ENCODE data around the gene LRRC45.

DNA sequence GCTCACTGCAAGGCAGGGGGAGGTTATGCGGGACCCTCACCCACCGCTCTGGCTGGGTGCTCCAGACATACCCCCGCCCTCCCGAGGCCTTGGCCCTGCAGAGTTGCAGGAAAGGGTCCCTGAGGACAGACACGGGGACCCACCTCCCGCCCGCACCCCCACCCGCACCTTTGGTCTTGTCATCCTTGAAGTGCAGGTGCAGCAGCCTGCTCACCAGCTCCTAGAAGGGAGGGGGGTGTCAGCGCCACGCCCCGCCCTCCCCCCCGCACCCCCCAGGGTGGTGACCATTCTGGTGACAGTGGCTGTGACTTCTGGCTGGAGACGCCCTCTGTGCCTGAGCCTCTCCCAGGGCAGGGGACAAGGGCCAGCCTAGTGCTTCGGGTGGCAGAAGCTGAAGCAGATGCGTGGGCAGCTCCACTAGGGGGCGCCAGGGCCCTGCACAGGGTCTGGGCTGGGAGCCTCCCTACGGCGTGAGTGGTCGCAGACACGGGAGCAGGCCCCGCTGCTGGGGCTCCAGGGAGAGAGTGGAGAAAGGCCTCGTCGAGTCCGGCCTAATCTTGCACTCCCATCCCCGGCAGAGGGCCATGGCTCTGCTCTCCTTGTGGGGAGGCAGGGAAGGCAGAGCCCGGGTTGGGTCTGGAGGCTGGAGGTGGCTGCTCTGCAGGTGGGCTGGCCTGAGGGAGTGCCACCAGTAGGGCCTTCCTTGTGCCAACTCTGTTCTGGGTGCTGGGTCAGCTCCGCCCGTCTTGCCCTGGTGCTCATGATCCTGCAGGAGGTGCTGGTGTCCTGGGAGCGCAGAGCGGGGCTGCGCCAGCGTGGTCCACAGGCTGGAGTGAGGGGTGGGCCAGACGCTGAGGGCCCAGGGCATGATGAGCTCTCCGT lies 3.2 kb upstream of the LRRC45 start:
- TF ChIP-seq POLR2AphosphoS5 (IDR thresholded peaks at IDR 0.05; ENCODE audit: low read depth) (no peak), GABPA (IDR thresholded peaks at IDR 0.05; ENCODE audit: low read depth) (no peak), SPI1 (IDR thresholded peaks at IDR 0.05; ENCODE audit: borderline replicate concordance, low read depth) (no peak)
- TF ChIP-seq, protein P1, sequence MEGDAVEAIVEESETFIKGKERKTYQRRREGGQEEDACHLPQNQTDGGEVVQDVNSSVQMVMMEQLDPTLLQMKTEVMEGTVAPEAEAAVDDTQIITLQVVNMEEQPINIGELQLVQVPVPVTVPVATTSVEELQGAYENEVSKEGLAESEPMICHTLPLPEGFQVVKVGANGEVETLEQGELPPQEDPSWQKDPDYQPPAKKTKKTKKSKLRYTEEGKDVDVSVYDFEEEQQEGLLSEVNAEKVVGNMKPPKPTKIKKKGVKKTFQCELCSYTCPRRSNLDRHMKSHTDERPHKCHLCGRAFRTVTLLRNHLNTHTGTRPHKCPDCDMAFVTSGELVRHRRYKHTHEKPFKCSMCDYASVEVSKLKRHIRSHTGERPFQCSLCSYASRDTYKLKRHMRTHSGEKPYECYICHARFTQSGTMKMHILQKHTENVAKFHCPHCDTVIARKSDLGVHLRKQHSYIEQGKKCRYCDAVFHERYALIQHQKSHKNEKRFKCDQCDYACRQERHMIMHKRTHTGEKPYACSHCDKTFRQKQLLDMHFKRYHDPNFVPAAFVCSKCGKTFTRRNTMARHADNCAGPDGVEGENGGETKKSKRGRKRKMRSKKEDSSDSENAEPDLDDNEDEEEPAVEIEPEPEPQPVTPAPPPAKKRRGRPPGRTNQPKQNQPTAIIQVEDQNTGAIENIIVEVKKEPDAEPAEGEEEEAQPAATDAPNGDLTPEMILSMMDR (IDR thresholded peaks at IDR 0.05; ENCODE audit: insufficient read depth, low read length), result peak; percentile 82
- TF ChIP-seq, protein P2, sequence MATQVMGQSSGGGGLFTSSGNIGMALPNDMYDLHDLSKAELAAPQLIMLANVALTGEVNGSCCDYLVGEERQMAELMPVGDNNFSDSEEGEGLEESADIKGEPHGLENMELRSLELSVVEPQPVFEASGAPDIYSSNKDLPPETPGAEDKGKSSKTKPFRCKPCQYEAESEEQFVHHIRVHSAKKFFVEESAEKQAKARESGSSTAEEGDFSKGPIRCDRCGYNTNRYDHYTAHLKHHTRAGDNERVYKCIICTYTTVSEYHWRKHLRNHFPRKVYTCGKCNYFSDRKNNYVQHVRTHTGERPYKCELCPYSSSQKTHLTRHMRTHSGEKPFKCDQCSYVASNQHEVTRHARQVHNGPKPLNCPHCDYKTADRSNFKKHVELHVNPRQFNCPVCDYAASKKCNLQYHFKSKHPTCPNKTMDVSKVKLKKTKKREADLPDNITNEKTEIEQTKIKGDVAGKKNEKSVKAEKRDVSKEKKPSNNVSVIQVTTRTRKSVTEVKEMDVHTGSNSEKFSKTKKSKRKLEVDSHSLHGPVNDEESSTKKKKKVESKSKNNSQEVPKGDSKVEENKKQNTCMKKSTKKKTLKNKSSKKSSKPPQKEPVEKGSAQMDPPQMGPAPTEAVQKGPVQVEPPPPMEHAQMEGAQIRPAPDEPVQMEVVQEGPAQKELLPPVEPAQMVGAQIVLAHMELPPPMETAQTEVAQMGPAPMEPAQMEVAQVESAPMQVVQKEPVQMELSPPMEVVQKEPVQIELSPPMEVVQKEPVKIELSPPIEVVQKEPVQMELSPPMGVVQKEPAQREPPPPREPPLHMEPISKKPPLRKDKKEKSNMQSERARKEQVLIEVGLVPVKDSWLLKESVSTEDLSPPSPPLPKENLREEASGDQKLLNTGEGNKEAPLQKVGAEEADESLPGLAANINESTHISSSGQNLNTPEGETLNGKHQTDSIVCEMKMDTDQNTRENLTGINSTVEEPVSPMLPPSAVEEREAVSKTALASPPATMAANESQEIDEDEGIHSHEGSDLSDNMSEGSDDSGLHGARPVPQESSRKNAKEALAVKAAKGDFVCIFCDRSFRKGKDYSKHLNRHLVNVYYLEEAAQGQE (IDR thresholded peaks at IDR 0.05; ENCODE audit: insufficient replicate concordance, low read depth), result no peak

Data from HL-60 (cell line).